Stimulated activated CD8-positive, alpha-beta memory T cell treated with anti-CD3 and anti-CD28 coated beads, Interleukin-2, amount 100 ng/mL, for 48 hours (primary cell): ENCODE data around the gene CDRT4.

Experiments used
- DNase-seq, 2 donors: peaks; one replicate each; pipeline ENCODE4 v3.0.0-alpha.2; 2020; ENCODE audit warnings: low read depth in 2 of 2

Gene CDRT4

GRCh38 chr17:15393414-15393813 lies 74.0 kb downstream of the CDRT4 start:
- DNase-seq = no peak

DNA sequence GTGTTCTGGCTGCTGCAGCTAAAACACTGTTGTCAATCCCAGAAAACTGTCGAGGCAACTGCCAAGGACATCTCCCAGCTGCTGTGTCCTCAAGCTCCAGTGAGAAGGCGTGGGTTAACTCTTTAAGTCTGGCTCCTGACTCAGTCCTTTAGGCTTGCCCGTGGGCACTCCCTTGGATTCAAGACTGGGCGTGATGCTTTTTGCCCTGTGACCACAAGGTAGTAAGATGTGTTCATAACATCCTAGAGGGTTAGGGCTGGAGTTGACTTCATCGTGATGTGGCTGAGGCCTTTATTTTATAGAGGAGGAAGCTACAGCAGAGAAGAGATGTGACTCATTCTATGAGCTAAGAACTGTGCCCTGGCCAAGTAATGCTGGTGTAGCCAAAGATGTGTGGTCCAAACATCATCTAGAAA lies 75.1 kb downstream of the CDRT4 start:
- DNase-seq = no peak

- DNase-seq = no peak
These were observed 78.9 kb downstream of the CDRT4 start for GRCh38 chr17:15388356-15389041.

DNA sequence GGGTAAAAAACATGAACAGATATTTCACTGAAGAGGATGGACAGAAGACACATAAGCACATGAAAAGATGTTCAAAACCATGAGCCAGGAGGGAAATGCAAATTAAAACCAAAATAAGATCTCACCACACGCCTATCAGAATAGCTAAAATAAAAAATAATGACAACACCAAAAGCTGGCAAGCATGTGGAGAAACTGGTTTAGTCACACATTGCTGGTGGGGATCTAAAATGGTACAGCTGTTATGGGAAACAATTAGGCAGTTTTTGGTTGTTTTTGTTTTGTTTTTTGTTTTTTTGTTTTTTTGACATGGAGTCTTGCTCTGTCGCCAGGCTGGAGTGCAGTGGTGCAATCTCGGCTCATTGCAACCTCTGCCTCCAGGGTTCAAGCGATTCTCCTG lies 81.3 kb downstream of the CDRT4 start:
- DNase-seq = no peak
